Limb (tissue), 2 donors: Measurements from ENCODE around the gene GSE1.
A peak's percentile ranks its signal among the peaks of the same experiment; 100 is the strongest.

Experiments
- DNase-seq, 2 donors: peaks; one replicate each; pipeline ENCODE4 v3.0.0-alpha.2; 2016; ENCODE audit errors: extremely low spot score in 2 of 2

The GSE1 gene

DNA sequence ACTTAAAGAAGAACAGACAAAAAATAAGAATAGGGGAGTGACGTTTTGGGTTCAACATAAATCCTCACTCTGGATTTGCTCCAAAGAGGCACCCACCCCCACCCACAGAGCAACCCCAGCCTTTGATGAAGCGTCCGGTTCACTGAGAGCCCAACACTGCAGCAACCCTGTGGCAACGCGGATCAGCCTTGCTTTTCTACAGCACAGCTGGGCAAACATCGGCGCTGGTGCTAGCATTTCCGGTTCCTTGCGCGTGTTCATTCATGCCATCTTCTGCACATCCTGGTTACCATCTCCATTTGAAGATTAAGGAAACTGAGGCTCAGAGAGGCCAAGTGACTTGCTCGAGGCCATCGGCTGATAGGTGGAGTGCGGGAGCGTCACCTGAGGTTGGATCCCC lies 84.3 kb downstream of the GSE1 start:
- no peak for DNase-seq

GRCh38 chr16:85698459-85698891 lies 85.4 kb downstream of the GSE1 start:
- DNase-seq, result no peak

GRCh38 chr16:85698935-85699558 lies 85.9 kb downstream of the GSE1 start:
- DNase-seq, result no peak

DNA sequence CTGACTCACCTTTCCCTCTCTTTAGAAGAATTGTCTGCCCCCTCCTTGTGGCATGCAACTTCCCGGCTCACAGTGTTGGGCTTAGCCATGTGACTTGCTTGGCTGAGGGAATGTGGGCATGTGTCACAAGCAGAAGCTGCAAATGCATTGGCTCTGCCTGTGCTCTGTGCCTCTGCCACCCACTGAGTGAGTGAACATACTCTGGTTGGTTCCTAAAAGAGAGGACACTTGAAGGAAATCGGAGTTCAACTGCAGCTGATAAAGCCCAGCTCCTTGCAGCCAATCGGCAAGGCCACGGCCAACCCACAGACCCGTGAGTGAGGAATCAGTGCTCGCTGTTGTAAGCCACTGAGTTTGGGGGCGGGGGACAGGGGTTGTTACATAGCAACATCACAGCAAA lies 86.5 kb downstream of the GSE1 start:
- no peak for DNase-seq

GRCh38 chr16:85704011-85704410 lies 90.9 kb downstream of the GSE1 start:
- no peak for DNase-seq

GRCh38 chr16:85704900-85705846 lies 92.1 kb downstream of the GSE1 start:
- no peak for DNase-seq

DNA sequence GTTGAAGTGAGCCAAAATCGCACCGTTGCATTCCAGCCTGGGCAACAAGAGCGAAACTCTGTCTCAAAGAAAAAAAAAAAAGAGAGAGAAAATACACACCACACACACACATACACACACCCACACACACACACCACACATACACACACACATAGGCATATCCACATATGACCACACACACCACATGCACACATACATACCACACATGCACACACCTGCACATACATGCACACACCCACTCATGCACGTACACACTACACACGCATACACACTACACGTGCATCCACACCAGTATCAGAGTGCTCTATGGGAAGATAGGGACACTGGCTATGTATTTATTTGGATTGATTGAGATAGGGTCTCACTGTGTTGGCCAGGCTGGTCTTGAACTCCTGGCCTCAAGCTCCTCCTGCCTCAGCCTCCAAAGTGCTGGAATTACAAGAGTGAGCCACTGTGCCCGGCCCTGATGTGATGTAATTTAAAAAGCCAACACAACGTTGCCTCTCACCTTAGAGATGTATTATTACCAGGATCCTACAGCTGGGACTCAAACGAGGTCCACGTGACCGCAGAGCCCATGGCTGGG lies 93.4 kb downstream of the GSE1 start:
- DNase-seq, result no peak

- DNase-seq, result no peak
Measured at GRCh38 chr16:85707528-85708095, 94.5 kb downstream of the GSE1 start.

DNA sequence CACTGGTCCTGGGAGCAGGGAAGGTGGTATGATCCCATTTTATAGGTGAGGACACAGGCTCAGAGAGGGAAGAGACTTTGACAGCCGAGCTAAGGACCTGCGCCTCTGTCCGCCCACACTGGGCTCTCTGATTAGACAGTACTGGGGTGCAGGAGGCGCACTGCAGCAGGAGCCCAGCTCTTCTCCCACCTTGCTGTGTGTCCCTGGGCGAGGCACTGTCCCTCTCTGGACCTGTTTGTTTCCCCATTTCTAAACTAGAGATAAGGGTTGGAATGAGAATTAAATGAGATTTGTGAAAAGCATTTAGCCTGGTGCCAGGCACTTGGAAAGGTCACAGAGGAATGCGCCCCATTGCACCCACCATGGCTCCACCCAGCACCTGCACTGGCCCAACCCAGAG lies 95.2 kb downstream of the GSE1 start:
- no peak for DNase-seq

- no peak for DNase-seq
Measured at GRCh38 chr16:85709766-85710585, 96.9 kb downstream of the GSE1 start.

DNA sequence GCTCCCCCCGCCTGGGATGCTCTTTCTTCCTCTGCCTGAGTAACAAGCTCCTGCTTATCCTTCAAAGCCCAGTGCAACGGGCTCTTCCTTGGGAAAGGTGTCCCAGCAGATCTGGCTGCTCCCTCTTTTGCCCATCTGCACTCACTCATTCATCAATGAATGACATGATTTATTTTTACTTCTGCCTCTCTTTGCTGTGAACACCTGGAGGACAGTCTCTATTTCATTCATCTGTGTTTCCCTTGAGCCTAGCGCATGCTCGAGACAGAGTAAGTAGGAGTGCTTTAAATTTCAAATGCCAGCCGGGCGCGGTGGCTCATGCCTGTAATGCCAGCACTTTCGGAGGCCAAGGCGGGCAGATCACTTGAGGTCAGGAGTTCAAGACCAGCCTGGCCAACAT lies 97.6 kb downstream of the GSE1 start:
- DNase-seq, result no peak

- no peak for DNase-seq
Measured at GRCh38 chr16:85711982-85712587, 99.0 kb downstream of the GSE1 start.

DNA sequence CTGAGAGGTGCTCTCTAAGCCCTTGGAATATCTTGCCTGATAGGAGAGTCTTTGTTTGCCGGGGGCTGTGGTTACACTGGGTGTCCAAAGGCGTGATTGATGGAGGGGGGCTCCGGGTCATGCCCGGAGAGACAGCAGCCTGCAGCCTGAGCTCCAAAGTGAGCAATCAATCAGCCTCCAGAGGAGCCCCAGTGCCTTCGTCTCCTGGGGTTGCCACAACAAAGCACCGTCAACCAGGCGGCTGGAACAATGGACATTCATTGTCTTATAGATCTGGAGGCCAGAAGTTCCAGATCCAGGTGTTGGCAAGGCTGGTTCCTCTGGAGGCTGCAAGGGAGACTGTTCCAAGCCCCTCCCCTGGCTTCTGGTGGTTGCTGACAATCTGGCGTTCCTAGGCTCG lies 99.7 kb downstream of the GSE1 start:
- no peak for DNase-seq

DNA sequence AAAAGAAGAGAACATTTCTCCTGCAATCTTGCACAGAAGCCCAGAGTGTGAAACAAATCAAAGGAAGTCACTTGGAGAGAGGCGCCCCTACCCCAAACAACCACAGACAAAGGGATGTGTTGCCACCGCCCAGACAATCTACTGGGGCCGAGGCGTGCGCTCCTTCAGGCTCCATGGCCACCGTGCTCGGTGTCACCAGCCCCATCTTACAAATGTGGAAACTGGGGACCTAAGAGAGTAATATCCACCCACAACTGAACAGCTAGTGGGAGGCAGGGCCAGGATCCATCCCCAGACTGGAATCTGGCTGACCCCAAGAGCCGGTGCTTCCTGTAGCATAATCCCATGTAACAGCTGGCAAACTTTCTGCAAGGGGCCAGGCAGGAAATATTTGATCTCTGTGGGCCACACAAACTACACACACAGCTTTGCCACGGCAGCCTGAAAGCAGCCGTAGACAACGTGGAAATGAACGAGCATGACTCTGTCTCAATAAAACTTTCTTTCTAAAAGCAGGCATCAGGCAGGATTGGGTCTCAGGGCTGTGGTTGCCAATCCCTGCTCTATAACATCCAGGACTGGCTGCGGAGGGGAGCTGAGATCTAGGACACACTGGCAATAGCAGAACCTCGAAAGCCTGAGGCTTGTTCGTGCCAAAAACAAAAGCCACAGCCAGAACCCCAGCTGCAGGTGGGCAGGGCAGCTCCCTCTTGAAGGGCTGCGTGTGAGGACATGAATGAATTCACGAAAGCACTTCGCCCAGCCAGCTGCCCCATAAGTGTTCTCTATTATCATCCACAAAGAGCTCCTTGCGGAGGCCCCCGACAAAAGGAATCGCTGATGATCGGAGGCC lies 102.3 kb downstream of the GSE1 start:
- peak; percentile 60 to 72 for DNase-seq

- DNase-seq, result peak in 1 of 2 donors; percentile 11
Measured at GRCh38 chr16:85716022-85716679, 103.0 kb downstream of the GSE1 start.

DNA sequence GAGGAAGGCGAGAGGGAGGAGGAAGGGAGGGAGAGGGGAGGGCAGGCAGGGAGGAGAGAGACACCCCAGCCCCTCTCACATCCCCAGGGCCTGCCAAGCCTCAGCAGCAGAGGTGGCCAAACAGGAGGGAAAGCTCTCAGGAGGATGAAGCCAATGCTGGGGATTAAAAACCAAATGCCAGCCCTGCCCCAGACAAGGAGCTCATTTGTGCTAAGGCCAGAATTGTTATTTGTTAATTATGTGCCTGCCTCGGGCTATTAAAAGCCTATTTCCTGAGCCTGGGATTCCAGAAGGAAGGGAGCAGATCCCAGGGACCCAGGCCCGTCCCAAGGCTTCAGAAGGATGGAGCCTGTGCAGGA lies 103.5 kb downstream of the GSE1 start:
- no peak for DNase-seq

DNA sequence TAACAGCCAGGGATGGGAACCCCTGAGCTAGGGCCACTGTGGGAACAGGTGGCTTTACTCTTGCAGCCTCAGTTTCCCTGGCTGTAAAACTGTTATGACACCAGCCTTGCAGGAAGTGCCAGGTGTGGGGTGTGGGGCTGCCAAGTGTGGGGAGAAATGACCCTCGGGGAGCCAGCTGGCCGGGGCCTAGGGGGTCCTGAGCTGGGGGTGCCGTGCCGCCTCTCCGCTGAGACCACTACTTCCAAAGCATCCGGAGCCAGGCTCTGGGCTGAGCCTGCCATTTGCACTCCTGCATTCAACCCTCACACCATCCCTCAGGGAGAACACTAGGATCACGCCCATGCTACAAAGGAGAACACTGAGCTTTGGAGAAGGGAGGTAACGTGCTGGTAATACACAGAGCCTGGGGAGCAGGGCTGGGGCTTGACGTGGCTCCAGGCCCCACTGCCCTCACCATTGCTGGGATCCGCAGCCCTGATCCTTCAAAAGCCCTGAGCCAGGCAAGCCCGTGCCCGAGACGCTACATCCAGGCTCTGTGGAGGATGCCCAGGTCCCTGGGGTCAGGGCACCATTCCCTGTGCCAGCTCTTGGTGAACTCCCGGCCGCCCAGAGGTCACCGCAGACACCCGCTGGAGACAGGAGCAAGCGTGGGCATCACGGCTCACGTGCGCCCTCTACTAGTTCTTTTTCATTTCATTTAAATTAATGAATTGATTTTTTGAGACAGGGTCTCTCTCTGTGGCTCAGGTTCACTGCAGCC lies 104.5 kb downstream of the GSE1 start:
- peak; percentile 51 to 75 for DNase-seq

- DNase-seq, result no peak
Measured at GRCh38 chr16:85718153-85718477, 105.0 kb downstream of the GSE1 start.

- DNase-seq, result no peak
Measured at GRCh38 chr16:85718682-85719081, 105.6 kb downstream of the GSE1 start.
